ENCODE measurements around the gene SLC9A9. TPM values are rescaled to one million over a fixed set of nuclear protein-coding genes. Genes with fewer than 3 reads are reported as not detected.

SLC9A9 gene
- total RNA-seq, 1 experiment from 2014 or later = not detected

GRCh38 chr3:143273975-143274690 is 574.1 kb downstream of the SLC9A9 start:
- TF ChIP-seq CTCF (IDR thresholded peaks at IDR 0.05; ENCODE audit: insufficient read depth in 1 of 2, low read depth in 1 of 2, low read length in 1 of 2, severe bottlenecking in 1 of 2, unreplicated experiment in 1 of 2) = no peak
- Histone ChIP-seq H3K36me3 (ENCODE audit: control insufficient read depth, insufficient read depth, low read length) (no peaks in the 10 kb centered on the region), H3K9me3 (no peaks in the 10 kb centered on the region), H3K27me3 (replicated peaks; ENCODE audit: control insufficient read depth, insufficient read depth, low read length) (no peaks in the 10 kb centered on the region), H3K4me3 (ENCODE audit: low read depth, low read length) (no peak overlapping the region), H3K4me1 (no peaks in the 10 kb centered on the region)
- H3K4me1 Mint-ChIP-seq (ENCODE audit: low read depth, unreplicated experiment) = no peaks in the 10 kb centered on the region
- peaks cover 10% of the 10 kb centered on the region for H3K27me3 Mint-ChIP-seq (ENCODE audit: insufficient read depth, unreplicated experiment)
- ChIA-PET POLR2A (no interaction called here), CTCF (no interaction called here)
- H3K36me3 Mint-ChIP-seq (ENCODE audit: insufficient read depth, unreplicated experiment) = no peaks in the 10 kb centered on the region
- intact Hi-C loops (cut with micrococcal nuclease; ENCODE audit: unreplicated experiment) = no loop called here
- no TSS peak for BruUV-seq (replicated peaks)
- no peak overlapping the region for H3K4me3 Mint-ChIP-seq (ENCODE audit: unreplicated experiment)
- no peak for DNase-seq
- no peaks in the 10 kb centered on the region for H3K9me3 Mint-ChIP-seq (ENCODE audit: unreplicated experiment)
- no peak overlapping the region for H3K27ac Mint-ChIP-seq (ENCODE audit: unreplicated experiment)

DNA sequence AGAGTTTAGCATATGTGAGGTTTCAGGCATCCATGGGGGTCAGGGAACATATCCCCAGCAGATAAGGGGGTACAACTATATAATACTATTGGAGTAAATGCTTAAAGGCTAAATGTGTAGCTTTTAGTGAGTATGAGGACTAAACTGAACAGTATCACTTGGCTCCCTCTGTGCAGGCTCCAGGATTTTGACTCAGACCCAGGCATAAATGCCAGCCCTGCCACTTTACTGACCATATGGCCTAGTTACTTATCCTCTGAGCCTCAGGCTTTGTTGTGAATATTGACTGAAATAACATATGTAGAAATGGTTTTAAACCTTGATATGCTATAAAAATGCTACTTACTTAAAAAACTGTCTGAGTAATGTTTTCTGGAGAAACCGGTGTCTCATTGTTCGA is 577.1 kb downstream of the SLC9A9 start:
- ChIA-PET CTCF (no interaction called here), POLR2A (no interaction called here)
- no peaks in the 10 kb centered on the region for H3K36me3 Mint-ChIP-seq (ENCODE audit: insufficient read depth, unreplicated experiment)
- no peak for TF ChIP-seq CTCF (IDR thresholded peaks at IDR 0.05; ENCODE audit: insufficient read depth in 1 of 2, low read depth in 1 of 2, low read length in 1 of 2, severe bottlenecking in 1 of 2, unreplicated experiment in 1 of 2)
- H3K4me3 ChIP-seq (ENCODE audit: low read depth, low read length) = no peak overlapping the region
- peaks cover 8% of the 10 kb centered on the region for H3K27me3 Mint-ChIP-seq (ENCODE audit: insufficient read depth, unreplicated experiment)
- H3K27ac Mint-ChIP-seq (ENCODE audit: unreplicated experiment) = no peak overlapping the region
- no peaks in the 10 kb centered on the region for H3K36me3 ChIP-seq (ENCODE audit: control insufficient read depth, insufficient read depth, low read length)
- intact Hi-C loops (cut with micrococcal nuclease; ENCODE audit: unreplicated experiment) = no loop called here
- H3K9me3 ChIP-seq = no peaks in the 10 kb centered on the region
- no peak for DNase-seq
- no peaks in the 10 kb centered on the region for H3K9me3 Mint-ChIP-seq (ENCODE audit: unreplicated experiment)
- no TSS peak for BruUV-seq (replicated peaks)
- no peak overlapping the region for H3K4me3 Mint-ChIP-seq (ENCODE audit: unreplicated experiment)
- H3K4me1 Mint-ChIP-seq (ENCODE audit: low read depth, unreplicated experiment) = no peaks in the 10 kb centered on the region
- no peaks in the 10 kb centered on the region for H3K27me3 ChIP-seq (replicated peaks; ENCODE audit: control insufficient read depth, insufficient read depth, low read length)
- H3K4me1 ChIP-seq = no peaks in the 10 kb centered on the region

DNA sequence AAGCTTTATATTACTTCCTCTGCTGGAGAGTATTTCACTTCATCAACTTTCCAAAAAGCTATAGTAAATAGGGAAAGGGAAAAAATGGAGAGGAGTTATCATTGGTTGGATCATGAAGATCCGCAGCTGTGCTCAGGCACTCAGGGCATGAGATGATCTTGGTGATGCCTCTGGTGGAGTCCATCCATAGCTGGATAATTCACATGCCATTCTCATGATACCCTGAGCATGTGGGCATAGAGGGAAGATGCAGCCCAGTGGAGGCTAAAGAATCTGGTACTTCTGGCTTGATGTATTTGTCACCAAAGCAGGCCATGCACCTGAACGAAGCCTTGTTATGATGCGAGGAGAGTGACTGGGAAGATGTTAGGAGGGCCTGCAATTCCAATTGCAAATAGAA is 578.5 kb downstream of the SLC9A9 start:
- POLR2A ChIA-PET = no interaction called here
- no peaks in the 10 kb centered on the region for H3K27me3 ChIP-seq (replicated peaks; ENCODE audit: control insufficient read depth, insufficient read depth, low read length)
- no peaks in the 10 kb centered on the region for H3K9me3 ChIP-seq
- H3K4me1 ChIP-seq = no peaks in the 10 kb centered on the region
- H3K36me3 ChIP-seq (ENCODE audit: control insufficient read depth, insufficient read depth, low read length) = no peaks in the 10 kb centered on the region
- H3K4me3 ChIP-seq (ENCODE audit: low read depth, low read length) = no peak overlapping the region
- no peaks in the 10 kb centered on the region for H3K9me3 Mint-ChIP-seq (ENCODE audit: unreplicated experiment)
- H3K27ac Mint-ChIP-seq (ENCODE audit: unreplicated experiment) = no peak overlapping the region
- no peaks in the 10 kb centered on the region for H3K4me1 Mint-ChIP-seq (ENCODE audit: low read depth, unreplicated experiment)
- CTCF ChIA-PET = interaction anchor here (0.6 kb wide), 1 partner anchor 361 kb away, joined by 3 read pairs; no protein-coding TSS in a partner anchor
- H3K4me3 Mint-ChIP-seq (ENCODE audit: unreplicated experiment) = no peak overlapping the region
- no TSS peak for BruUV-seq (replicated peaks)
- no peak for TF ChIP-seq CTCF (IDR thresholded peaks at IDR 0.05; ENCODE audit: insufficient read depth in 1 of 2, low read depth in 1 of 2, low read length in 1 of 2, severe bottlenecking in 1 of 2, unreplicated experiment in 1 of 2)
- H3K27me3 Mint-ChIP-seq (ENCODE audit: insufficient read depth, unreplicated experiment) = peaks cover 3% of the 10 kb centered on the region
- no peak for DNase-seq
- no peaks in the 10 kb centered on the region for H3K36me3 Mint-ChIP-seq (ENCODE audit: insufficient read depth, unreplicated experiment)
- intact Hi-C loops (cut with micrococcal nuclease; ENCODE audit: unreplicated experiment) = loop anchor here (1.0 kb wide), 1 partner anchor 164 kb away; no protein-coding TSS in a partner anchor
